Measurements from ENCODE around the gene KCNK17. TPM values are rescaled to one million over a fixed set of nuclear protein-coding genes. Genes with fewer than 3 reads are reported as not detected.

Gene KCNK17
- total RNA-seq, 1 donor from 2014 or later: 3.7 TPM

DNA sequence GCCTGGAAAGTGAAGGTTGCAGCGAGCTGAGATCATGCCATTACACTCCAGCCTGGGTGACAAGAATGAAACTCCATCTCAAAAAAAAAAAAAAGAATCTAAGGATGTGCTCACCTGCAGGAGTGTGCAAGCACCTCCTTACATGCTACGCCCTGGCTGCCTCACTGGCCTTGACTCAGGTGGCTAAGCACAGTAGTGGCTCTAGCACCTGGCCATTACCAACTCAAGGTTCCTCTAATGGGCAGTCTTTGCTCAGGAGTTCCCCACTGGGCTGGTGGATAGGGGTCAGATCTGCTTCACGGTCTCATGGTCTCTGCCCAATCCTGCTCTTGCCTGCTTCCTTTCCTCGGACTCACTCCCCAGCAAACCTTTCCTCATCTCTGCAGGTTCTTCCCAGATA, 39.7 kb downstream of the KCNK17 start:
- Histone ChIP-seq H3K27me3 (no peaks in the 10 kb centered on the region), H3K9me3 (no peaks in the 10 kb centered on the region), H3K4me1 (no peaks in the 10 kb centered on the region), H3K36me3 (no peaks in the 10 kb centered on the region), H3K27ac (no peak overlapping the region), H3K4me3 (no peak overlapping the region)
- intact Hi-C loops (cut with DNase I): no loop called here
- no peak for ATAC-seq
- no peak for DNase-seq
- TF ChIP-seq, protein P1, sequence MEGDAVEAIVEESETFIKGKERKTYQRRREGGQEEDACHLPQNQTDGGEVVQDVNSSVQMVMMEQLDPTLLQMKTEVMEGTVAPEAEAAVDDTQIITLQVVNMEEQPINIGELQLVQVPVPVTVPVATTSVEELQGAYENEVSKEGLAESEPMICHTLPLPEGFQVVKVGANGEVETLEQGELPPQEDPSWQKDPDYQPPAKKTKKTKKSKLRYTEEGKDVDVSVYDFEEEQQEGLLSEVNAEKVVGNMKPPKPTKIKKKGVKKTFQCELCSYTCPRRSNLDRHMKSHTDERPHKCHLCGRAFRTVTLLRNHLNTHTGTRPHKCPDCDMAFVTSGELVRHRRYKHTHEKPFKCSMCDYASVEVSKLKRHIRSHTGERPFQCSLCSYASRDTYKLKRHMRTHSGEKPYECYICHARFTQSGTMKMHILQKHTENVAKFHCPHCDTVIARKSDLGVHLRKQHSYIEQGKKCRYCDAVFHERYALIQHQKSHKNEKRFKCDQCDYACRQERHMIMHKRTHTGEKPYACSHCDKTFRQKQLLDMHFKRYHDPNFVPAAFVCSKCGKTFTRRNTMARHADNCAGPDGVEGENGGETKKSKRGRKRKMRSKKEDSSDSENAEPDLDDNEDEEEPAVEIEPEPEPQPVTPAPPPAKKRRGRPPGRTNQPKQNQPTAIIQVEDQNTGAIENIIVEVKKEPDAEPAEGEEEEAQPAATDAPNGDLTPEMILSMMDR (IDR thresholded peaks at IDR 0.05): no peak

DNA sequence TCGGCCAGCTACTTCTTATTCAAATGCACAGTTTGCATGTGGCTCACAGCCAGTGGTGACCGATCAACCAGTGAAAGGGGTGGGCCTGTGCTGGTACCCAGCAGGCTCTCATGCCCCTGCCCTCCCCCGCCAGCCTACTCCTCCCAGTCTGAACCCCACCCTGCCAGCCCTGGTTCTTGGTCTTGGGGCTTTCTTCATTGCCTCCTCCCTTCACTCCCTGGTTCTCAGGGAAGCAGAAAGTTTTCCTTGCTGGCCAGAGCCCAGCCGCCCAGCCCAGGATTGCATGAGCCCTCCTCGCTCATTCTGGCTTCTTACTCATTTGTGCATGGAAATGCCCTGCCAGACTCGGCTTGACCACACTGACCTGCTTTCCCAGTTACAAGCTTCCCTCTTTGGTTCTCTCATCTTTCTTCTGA, 40.8 kb downstream of the KCNK17 start:
- DNase-seq (peak; percentile 57), ATAC-seq (peak; percentile 24)
- Histone ChIP-seq H3K27me3 (no peaks in the 10 kb centered on the region), H3K9me3 (no peaks in the 10 kb centered on the region), H3K4me1 (no peaks in the 10 kb centered on the region), H3K27ac (no peak overlapping the region), H3K4me3 (no peak overlapping the region), H3K36me3 (no peaks in the 10 kb centered on the region)
- TF ChIP-seq, protein P1 (IDR thresholded peaks at IDR 0.05): no peak
- intact Hi-C loops (cut with DNase I): no loop called here

DNA sequence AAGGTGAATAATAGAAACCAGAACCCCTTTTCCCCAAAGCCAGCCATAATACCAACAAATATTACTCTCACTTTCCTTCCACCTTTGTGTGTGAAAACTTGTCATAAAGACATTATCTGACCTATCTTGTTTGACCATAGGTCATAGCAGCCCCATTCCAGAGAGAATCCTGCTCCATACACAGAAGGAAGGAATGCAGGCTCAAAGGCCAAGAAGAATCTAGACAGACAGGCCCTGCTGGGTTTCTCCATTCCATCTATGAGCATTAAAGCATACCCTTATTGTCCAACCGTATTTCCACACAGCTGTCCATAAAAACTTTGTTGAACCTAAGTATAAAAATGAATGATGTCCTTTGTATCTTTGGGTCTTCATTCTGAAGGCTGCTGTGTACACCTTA, 44.3 kb downstream of the KCNK17 start:
- H3K36me3 ChIP-seq: no peaks in the 10 kb centered on the region
- ATAC-seq (no peak), DNase-seq (no peak)
- H3K27ac ChIP-seq: no peak overlapping the region
- TF ChIP-seq, protein P1 (IDR thresholded peaks at IDR 0.05): no peak
- H3K27me3 ChIP-seq: no peaks in the 10 kb centered on the region
- H3K4me1 ChIP-seq: no peaks in the 10 kb centered on the region
- H3K9me3 ChIP-seq: no peaks in the 10 kb centered on the region
- intact Hi-C loops (cut with DNase I): no loop called here
- H3K4me3 ChIP-seq: no peak overlapping the region

DNA sequence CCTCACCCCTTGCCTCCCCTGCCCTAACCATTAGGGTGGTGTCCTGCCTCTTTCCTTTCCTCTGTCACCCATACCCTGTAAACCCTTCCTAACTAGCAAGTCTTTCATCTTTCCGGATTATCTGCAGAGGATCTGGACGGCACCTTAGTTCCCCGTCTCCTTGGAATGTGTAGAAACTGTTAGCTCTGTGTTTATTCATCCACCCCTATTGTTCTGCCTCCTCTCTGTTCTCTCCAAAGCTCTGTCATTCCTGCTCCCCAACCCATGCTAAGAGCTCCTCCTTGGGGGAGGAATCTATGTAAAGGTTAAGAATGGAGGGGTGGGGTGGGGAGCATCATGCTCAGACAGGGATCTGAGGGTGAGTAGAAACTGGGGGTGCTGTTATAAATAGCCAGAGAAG, 45.5 kb downstream of the KCNK17 start:
- no peak overlapping the region for H3K27ac ChIP-seq
- TF ChIP-seq, protein P1 (IDR thresholded peaks at IDR 0.05): no peak

DNA sequence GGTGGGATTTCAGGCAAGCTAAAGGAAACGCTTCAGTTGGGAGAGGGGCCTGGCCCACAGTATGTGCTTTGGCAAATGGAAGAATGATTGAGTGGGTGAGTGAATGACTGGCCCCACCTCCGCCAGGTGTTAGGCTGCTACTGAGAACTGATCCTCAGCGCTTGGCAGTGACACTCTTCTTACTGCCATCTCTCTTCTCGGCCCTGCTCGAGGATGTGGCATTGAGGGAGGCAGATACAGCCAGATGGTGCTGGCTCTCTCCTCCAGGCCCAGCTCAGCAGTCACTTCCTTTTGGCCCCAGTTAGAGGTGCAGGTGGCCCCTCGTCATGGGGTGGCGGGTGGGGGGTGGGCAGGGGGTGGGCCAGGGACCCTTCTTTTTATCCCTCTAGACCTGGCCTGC, 46.0 kb downstream of the KCNK17 start:
- TF ChIP-seq, protein P1 (IDR thresholded peaks at IDR 0.05): no peak
- Histone ChIP-seq H3K9me3 (no peaks in the 10 kb centered on the region), H3K4me3 (no peak overlapping the region), H3K27ac (no peak overlapping the region), H3K27me3 (no peaks in the 10 kb centered on the region), H3K36me3 (no peaks in the 10 kb centered on the region), H3K4me1 (no peaks in the 10 kb centered on the region)
- ATAC-seq (no peak), DNase-seq (no peak)
- intact Hi-C loops (cut with DNase I): no loop called here

More for the DNA sequence above, 45.5 kb downstream of the KCNK17 start:
- ATAC-seq (no peak), DNase-seq (no peak)
- no peaks in the 10 kb centered on the region for H3K4me1 ChIP-seq
- no peaks in the 10 kb centered on the region for H3K9me3 ChIP-seq
- no peak overlapping the region for H3K4me3 ChIP-seq
- intact Hi-C loops (cut with DNase I): no loop called here
- H3K36me3 ChIP-seq: no peaks in the 10 kb centered on the region
- H3K27me3 ChIP-seq: no peaks in the 10 kb centered on the region

DNA sequence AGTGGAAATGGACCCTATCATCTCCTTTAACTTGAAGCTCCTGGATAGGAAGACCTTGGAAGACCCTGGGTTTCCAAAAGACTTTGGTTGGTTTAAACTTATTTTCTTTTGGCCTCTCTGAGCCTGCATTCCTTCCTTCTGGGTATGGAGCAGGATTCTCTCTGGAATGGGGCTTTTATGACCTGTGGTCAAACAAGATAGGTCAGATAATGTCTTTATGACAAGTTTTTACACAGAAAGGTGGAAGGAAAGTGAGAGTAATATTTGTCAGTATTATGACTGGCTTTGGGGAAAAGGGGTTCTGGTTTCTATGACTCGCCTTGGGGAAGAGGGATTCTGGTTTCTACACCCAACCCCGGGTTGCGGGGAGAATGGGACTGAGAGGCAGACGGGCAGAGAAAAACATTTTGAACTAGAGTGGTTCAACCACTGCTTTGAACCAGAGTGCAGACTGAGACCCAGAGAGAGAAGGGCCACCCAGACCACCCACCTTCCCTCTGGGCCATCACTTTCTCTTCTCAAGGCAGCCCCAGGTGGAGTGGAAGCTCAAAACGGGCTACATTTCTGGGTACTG, 47.4 kb downstream of the KCNK17 start:
- no peaks in the 10 kb centered on the region for H3K9me3 ChIP-seq
- no peak overlapping the region for H3K4me3 ChIP-seq
- no peaks in the 10 kb centered on the region for H3K36me3 ChIP-seq
- no peak overlapping the region for H3K27ac ChIP-seq
- intact Hi-C loops (cut with DNase I): no loop called here
- TF ChIP-seq, protein P1 (IDR thresholded peaks at IDR 0.05): no peak
- no peaks in the 10 kb centered on the region for H3K4me1 ChIP-seq
- DNase-seq: no peak
- no peak for ATAC-seq
- no peaks in the 10 kb centered on the region for H3K27me3 ChIP-seq
